NCI-H2029 (cell line): ENCODE results near the gene PROM1.

Experiments used
- DNase-seq: peaks from one replicate; lab custom pipeline; 2025; lab: John Stamatoyannopoulos, UW

PROM1 gene

GRCh38 chr4:15986907-15987306 is 96.9 kb downstream of the PROM1 start:
- no peak for DNase-seq

DNA sequence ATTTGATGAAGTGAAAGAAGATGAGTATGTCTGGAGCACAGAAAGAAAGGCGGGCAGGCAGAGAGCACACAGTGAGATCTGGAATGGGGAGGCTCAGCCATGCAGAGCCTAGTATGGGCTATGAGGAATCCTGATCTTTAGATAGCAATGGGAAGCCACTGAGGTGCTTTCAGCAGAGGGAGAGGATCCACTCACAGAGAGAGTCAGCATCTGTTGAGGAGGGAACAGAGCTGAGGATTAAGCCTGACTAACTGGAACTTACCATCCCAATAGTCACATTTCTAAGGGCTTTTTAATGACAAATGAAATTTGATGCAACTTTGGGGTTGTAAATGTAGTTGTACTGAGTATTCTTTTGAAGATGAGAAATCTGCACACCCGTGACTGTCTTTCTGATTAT is 100.2 kb downstream of the PROM1 start:
- no peak for DNase-seq

DNA sequence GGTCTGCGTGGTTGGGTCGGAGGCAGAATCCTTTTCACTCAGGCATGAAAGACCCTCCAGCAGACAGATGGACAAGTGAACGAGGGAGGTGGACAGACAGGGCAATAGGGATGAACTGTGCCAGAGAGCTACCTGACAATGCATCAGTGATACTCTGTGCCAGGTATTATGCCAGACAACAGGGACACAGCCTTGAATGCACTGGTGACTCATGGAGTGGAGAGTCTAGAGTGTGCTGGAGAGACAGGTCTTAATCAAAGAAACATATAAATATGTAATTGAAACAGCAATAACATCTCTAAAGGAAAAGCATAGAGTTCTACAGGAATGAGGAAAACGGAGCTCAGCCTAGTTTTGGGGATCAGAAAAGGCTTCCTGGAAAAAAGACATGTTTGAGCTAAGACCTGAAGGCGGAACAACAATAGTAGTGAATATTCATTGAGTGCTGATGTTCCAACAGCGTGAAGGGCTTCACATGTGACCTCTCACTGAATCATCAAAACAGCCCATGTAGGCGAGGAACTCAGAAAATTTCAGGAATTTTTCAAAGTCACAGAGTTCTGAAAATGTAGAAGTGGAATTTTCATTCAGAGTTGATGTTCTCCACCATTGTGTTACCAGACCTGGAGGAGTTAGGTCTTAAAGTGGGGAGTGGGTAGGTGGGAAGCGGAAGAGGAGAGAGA is 100.8 kb downstream of the PROM1 start:
- no peak for DNase-seq

- DNase-seq, result no peak
Measured at GRCh38 chr4:15976456-15977447, 107.1 kb downstream of the PROM1 start.

GRCh38 chr4:15971068-15971801 is 112.6 kb downstream of the PROM1 start:
- DNase-seq, result no peak

- no peak for DNase-seq
Measured at GRCh38 chr4:15968551-15969300, 115.1 kb downstream of the PROM1 start.

- DNase-seq, result no peak
Measured at GRCh38 chr4:15965325-15965724, 118.5 kb downstream of the PROM1 start.

DNA sequence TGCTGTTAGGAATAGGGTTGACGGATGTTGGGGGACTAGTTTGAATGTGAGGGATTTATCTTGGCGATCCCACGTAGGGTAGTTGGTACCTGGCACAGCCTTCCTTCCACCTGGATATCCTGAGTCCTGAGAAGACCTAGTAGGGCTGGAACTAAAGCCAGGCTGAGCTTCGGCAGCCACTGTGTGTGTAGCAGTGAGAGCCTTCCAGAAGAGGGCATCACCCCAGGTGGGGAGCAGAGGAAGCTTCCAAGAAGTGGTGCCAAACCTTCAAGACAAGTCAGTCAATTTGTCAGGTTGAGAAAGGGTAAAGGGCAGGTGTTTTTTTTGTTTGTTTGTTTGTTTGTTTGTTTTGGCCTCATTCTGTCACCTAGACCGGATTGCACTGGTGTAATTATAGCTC is 119.7 kb downstream of the PROM1 start:
- no peak for DNase-seq

- no peak for DNase-seq
Measured at GRCh38 chr4:15963576-15963975, 120.2 kb downstream of the PROM1 start.

GRCh38 chr4:15963001-15963451 is 120.8 kb downstream of the PROM1 start, which contains the start of gene FGFBP2:
Gene FGFBP2 (minus strand): TSS chr4:15963175. CDS start chr4:15963129, 46 bp downstream.
- DNase-seq, result peak; percentile 22

DNA sequence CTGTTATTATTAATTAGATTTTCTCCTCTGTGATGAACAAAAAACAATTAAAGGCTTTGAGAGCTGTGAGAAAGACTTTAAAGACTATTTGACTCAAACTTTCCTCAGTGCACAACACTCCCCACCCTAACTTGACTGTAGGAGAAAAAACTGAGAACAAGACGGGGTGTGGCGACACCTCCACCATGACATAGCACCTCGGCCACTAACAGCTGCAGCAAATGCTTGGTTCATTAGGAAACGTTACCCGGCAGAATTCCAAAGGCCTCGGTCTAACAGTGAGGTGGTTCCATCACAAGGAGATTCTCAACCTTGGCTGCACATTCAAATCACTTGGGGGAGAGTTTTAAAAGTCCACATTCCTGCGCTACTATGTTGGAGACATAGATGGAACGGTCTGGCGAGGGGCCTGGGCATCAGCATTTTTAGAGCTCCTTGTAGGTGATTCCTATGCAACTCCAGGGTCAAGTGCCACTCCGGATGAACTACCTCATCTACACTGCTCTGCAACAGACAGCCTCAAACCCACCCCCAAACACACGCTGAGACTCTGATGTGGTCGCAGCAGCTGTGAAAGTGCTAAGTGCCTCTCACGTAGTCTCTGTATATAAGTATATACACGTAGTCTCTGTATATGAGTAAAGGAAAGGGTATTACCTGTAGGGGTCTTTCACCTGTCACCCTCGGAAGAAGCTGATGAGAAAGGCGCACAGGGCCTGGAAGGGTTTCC is 121.9 kb downstream of the PROM1 start:
- DNase-seq, result no peak

GRCh38 chr4:15958562-15958961 is 125.3 kb downstream of the PROM1 start:
- no peak for DNase-seq

GRCh38 chr4:15956179-15956850 is 127.5 kb downstream of the PROM1 start:
- DNase-seq, result peak; percentile 81

DNA sequence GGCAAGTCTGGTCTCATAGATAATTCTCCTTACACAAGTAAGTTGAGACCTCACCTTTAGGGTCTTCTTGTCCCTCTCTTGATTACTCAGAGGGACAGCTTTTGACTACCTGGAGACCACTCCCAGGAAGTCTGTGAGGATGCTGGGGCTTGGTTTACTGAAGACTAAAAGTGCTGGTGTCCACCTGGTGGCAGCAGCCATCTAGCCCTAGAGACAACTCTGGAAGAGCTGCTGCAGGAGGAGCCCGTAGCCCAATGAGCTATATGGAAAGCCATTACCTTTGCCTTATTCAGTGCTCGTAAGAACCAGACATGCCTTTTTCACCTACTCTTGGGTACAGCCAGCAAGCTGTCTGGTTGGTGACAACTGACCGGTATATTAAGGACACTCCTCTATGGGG is 128.2 kb downstream of the PROM1 start:
- DNase-seq, result no peak

DNA sequence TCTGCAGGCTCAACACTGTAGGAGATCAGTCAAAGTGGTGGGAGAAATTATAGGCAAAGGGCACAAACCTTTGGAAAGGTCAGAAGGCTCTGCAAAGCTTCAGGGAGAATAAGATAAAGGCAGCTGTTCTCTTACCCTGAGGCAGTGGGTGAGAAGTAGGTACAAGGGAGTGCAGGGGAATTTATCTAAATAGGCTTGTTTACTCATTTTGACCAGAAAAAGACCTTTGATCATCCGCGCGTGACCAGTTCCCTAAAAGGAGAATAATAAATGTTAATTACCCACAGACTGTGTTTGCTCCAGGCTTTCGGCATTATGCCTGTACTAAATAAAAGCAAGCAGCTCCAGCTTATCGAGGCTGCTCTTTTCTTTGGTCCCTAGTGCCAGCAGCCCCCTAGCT is 130.2 kb downstream of the PROM1 start:
- DNase-seq, result no peak

- no peak for DNase-seq
Measured at GRCh38 chr4:15951781-15952180, 132.0 kb downstream of the PROM1 start.

DNA sequence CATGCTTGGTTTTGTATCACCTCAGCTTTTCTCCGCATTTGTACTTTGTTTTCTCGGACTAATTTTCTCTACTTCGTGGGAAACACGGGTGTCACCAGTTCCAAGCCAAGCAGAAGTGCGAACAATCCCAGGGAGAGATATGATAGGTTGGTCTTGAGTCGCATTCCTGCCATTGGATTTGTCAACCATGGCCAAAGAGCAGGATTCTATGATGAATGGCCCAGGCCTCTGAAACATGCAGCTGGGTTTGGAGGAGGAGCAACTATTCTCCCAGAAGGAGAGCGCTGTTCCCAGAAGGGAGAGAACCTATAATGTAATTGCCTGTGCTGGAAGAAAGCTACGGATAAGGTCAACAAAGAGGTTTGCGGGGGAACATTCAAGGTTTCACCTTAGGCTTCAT is 135.0 kb downstream of the PROM1 start:
- DNase-seq, result no peak

DNA sequence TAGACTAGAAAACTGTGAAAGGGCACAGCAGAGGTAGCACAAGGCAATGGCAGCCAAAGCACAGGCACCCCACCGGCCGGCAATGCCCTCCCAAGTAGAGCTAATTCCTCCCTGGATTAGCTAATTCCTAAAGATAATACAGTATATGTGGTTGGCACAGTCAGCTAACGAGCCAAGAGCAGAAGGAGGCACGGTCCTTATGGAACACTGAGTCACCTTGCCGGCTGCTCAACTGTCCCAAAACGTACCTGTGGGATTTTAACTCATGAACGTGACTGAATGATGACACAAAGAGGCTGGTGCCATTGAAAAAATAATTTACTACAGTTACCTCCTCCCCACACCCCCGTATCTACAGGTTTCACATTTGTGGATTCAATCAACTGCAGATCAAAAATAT is 136.1 kb downstream of the PROM1 start:
- no peak for DNase-seq

- DNase-seq, result no peak
Measured at GRCh38 chr4:15945516-15945915, 138.3 kb downstream of the PROM1 start.

DNA sequence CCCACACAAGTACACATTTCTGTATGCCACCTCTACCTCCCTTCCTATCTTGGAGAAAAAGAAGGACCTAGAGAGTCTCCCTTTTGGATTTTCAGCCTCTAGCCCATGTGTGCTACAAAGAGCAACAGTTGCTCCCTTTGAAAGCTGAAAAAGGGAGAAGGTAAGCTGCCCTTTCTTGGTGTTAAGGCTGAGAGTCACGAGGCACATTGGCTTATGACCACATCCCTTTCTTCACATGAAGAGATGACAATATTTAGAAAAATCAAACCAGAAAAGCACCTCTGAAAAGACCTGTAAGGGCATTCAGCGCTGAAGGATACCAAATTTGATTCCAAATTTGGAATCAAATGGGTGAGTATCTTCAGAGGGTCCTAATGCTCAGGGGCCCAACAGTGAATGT is 138.9 kb downstream of the PROM1 start:
- DNase-seq, result no peak
